ENCODE results near the gene TSHZ2.
A peak's percentile ranks its signal among the peaks of the same experiment; 100 is the strongest.

TSHZ2 gene

DNA sequence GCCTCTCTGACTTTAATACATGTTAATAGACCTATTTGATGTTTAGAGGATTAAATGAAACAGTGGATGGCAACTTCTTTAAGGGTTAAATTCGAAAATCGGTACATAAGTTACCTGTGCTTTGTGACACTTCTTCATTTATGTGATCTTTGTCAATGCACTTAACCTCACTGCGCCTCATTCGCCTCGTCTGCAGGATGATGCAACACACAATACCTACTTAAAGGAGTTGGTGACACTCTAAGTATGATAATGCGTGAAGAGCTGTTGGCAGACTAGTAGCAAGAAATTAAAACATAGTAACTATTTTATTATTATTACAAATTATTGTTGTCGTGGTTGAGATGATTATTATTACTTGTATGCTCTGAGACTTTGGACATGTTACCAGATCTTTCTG is 92.8 kb downstream of the TSHZ2 start:
- DNase-seq (ENCODE audit: low spot score): no peak

DNA sequence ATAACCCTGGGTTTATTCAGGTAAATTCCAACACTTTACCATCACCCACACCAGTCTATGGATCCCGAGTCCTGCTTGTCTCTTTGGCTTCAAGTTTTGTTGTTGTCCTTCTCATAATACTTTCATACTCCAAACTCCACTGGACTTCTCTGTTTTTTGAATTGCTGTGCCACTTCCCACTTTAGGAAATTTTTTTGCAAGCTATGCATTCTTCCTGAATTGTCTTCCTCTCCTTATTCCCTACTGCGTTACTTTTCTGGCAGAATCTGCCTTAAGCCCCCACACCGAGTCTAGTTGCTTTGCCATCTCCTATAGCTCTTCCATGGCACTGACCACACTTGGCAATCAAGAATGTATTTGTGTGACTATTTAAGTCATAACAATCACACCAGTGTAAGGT is 96.1 kb downstream of the TSHZ2 start:
- no peak for DNase-seq (ENCODE audit: low spot score)

DNA sequence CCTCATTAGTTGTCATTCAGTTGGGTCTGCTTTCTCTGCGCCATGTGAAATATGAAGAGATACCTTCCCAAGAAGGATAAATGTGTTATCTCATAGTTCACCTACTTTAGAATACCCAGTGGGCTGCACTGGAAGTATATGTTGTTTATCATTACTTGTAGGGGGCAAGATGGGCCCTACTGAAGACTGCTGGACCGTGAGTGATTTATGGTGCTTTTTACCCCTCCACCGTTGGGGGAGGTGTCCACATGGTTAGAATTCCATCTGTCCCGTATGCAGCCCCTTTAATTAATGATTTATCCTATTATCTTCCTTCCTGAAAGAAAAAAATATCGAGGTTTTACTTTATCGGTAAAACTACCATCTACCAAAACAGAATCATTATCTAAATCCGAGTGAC is 97.0 kb downstream of the TSHZ2 start:
- DNase-seq (ENCODE audit: low spot score): no peak

DNA sequence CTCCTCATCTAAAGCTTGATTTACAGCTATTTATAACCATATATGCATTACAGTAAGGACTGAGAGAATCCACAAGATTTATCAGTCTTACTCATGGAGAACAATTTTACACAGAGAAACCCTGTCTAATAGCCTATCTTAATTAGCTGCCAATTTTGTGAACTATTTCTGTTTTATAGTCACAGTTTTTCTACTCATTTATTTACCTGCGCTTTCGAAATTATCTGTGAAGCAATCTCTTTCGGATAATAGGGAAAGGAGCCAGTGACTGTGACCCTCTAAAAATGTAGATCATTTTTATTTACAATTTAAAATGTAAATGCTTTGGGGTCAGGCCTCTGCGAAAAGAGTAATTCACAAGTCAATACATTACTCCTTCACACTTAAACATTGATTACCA is 98.1 kb downstream of the TSHZ2 start:
- DNase-seq (ENCODE audit: low spot score): no peak

DNA sequence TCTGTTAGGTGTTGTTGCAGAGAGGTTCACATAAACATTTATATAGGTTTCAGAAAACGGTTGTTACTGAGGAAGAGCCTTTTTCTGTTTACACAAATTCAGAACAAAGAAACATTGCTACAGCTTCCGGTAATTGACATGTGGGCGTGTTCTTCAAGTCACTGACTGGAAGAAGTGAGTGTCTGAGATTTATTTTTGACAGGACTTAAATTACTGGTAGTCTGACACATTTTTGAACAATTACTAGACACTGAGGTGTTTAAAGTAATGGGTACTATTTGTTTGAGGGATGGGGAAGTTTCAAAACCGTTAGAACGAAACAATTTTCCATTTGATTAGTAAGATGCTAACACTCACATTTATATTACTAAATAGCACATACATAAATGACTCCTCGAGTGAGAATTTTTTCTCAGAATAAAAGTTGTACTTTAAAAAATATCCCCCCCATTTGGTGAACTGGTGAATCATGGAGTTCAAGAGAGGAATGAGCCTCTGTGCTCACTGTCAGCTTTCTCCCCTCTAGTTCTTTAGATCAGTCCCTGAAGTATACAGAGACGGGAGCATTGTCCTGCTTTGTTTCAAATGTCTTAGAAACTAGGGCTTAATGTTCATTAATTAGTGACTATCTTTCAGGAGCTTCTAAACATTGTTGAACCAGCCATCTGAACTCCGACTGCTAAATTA is 98.7 kb downstream of the TSHZ2 start:
- DNase-seq (ENCODE audit: low spot score): peak; percentile 13

DNA sequence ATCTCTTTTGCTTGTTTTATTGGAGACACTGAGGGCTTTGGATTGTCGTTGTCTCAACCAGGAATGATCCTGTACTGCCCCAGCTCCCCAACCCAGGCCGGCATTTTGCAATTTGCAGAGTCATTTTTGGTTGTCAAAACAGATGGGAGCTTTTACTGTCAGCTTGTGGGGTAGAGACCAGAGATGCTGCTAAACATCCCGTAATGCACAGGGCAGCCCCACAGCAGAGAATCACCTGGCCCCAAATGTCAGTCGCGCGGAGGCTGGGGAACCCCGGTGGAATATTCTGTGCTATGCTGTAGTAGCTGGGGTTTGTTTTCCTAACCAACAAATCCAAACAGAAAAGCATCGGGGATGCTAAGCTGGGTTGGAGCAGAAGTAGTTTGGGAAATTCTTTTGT is 99.7 kb downstream of the TSHZ2 start:
- no peak for DNase-seq (ENCODE audit: low spot score)

DNA sequence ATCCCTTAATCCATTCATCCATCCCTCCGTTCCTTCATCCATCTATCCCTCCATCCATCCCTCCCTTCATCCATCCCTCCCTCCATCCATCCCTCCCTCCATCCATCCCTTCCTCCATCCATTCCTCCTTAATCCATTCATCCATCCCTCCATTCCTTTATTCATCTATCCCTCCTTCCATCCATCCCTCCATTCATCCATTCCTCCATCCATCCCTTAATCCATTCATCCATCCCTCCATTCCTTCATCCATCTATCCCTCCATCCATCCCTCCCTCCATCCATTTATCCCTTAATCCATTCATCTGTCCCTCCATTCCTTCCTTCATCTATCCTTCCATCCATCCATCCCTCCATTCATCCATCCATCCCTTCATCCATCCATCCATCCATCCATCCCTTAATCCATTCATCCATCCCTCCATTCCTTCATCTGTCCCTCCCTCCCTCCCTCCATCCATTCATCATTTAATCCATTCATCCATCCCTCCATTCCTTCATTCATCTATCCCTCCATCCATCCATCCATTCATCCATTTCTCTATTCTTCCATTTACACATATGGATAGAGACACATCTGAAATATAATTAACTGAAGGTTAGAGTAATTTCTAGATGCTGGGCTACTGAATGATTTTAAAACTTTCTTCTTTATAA is 100.9 kb downstream of the TSHZ2 start:
- DNase-seq (ENCODE audit: low spot score): no peak

DNA sequence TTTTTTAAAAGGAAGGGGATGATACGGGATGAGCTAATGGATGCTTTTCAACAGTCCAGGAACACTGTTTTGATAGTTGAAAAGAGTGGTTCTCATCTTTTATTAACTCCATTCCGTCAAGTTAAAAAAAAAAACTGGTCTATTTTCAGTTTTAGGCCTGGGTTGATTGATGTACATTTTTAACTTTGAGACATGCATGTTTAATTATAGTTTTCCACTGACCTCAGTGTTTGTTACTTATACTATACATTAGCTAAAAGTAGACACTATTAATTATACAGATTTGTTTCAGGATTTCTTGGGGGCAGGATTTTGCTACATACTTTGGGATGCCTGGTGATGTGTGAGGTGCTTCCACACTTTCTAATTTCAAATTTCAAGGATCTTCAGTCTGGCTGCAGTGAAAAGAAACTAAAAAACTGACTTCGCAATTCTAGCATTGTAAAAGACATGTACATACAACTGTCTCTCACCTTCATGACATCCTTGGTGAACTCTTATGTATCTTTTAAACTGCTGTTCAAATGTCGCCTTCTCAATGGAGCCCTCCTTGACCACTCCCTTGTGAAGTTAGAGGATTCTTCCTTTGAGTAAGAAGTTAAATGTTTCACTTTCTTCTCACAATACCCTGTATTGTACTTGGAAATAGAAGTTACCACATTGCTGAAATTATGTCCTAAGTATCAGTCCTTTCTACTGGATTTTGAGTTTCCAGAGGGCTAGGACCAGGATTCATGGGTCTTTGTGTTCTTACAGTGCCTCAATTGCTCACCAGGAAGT is 101.7 kb downstream of the TSHZ2 start:
- no peak for DNase-seq (ENCODE audit: low spot score)

DNA sequence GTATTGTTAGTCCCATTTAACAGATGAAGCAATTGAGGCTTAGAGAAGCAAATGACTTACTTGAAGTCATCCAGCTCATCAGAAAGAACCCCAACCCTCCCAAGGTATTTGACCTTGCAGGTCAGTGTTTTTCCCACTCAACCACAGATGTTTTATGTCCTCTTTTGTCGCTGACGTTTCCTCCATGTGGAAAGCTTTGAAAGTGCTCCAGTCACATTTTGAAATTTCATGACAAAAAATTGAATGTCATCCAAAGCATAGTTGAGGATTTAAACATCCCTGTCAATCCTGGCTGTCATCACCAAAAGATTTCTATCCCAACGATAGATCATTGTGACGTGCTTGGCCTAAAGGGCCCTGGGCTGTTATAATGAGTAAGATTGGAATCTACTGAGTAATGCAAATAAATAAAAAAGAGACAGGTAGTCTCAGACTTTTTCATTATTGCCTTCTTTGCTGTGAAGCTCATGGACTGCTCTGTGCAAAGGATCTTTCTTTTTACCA is 102.7 kb downstream of the TSHZ2 start:
- no peak for DNase-seq (ENCODE audit: low spot score)

DNA sequence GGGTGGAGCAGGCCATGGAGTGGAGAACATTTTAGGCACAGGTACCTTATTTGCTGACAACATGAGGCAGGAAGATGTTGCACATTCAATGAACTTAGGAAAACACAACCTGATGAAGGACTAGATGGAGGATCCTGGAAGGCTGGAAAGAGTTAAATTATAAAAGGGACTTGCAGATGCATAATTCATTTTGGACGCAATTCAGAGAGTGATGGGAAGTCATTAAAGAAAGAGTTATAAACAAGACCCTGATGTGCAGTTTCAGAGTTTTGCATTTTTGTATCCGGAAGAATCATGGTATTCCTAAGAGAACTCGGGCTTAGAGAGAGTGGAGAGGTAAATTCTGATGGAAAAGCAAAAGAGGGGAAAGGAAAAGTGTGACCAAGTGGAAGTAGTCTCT is 104.5 kb downstream of the TSHZ2 start:
- DNase-seq (ENCODE audit: low spot score): no peak

DNA sequence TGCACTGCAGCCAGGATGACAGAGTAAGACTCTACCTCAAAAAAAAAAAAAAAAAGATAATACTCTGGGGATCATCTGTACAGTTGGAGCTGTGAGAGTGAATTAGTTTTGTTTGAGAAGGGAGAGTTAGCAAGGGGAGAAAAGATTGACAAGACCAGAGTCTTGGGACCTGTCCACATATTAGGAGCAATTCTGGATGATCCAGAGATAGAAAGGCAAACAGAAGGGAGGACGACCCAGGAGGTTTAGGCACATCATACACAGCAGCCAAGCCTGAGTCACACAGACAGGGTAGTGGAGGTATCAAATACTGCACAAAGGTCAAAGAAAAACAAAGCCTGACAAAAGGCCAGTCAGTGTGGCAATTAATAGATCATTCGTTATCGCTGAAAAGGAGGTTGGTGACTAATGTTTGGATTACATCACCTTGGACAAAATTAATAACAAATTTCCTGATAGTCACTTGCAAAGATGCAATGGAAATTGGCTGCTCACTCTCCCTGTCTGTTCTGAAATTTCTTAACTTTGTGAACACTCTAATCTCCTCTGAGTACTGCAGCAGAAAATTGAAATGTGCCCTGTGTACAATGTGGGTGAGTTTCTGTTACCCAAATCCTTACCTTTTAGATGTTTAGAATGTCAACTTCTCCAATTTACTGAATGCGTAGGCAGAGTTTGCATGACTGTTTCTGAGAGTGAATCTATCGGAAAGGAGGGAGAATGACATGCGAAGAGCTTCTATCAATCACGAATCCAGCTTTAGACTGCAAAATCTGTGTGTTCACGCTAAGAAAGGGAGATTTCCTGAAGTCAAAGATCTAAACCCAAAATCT is 105.4 kb downstream of the TSHZ2 start:
- DNase-seq (ENCODE audit: low spot score): peak; percentile 64

DNA sequence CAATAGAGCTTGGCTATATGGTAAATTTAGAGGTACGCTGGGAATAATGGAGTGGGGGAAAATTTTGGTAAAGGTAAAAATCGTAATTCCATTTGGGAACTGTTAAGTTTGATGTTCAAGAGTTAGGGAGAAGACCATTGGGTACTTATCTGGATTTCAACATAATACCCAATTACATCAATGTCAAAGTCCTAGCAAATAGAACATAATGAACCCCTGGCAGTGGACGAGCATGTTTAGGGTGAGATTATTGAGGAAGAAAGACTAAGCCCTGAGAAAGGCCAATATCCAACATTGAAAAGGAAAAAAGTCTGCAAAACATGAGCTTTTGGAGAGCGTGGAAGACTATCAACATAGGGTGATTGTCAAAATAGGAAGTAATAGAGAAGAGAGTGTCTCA is 106.6 kb downstream of the TSHZ2 start:
- DNase-seq (ENCODE audit: low spot score): no peak

DNA sequence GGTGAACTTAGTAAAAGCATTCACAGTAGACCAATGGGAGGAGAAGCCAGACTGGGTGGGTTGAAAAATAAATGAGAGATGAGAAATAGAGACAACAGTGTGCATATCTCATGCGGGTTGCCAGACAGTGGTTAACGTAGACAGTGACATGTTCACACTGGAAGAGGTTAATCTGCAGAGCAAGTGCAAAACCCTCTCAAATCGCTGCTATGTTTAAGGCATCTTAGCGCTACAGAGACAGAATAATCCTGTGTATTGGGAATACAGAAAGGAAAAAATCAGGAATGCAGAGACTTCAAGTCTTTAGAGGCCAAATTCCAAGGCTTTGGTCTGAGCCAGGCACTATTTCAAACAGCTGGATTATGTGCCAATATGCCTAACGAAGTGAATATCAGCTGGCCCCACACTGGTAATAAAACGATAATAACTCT is 107.1 kb downstream of the TSHZ2 start:
- no peak for DNase-seq (ENCODE audit: low spot score)

DNA sequence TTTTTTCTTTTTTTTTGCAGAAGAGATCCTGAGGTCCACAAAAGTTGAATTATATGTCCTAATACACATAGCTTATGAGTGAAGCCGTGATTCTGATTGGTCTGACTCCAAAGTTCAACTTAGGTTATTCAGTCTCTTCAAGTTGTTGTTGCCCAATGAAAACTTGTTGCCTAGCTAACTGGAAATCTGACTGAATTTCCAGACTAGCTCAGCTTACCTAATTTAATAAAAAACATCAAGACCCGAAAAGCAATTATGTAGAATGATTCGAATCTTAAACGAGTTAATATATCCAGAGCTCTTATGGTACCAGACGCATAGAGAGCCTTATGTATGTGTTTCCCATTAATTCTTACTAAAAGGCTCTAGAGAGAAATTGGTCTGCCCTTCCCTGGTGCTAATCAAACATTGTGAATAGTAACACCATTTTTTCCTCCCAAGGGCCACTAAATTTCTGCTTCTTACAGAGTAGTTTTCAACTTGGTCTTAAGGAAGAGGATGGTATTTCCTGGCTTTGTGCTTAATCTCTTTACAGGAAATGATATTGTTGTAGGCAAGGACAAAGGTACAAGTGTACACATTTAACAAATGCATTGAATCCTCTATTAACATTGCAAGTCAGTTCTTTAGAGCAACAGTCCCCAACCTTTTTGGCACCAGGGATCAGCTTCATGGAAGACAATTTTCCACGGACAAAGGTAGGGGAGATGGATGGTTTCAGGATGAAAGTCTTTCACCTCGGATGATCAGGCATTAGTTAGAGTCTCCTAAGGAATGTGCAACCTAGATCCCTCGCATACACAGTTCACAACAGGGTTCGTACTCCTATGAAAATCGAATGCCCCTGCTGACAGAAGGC is 107.9 kb downstream of the TSHZ2 start:
- no peak for DNase-seq (ENCODE audit: low spot score)

DNA sequence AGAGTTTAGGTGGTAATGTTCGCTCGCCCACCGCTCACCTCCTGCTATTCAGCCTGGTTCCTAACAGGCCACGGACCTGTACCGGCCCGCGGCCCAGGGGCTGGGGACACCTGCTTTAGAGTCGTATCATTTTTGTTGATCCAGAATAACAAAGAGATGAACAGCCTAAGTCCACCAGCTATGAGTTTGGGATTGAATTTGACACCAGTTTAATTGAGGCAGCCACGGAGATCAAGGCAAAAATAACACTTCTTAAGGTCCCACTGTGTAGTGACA is 108.5 kb downstream of the TSHZ2 start:
- DNase-seq (ENCODE audit: low spot score): no peak

DNA sequence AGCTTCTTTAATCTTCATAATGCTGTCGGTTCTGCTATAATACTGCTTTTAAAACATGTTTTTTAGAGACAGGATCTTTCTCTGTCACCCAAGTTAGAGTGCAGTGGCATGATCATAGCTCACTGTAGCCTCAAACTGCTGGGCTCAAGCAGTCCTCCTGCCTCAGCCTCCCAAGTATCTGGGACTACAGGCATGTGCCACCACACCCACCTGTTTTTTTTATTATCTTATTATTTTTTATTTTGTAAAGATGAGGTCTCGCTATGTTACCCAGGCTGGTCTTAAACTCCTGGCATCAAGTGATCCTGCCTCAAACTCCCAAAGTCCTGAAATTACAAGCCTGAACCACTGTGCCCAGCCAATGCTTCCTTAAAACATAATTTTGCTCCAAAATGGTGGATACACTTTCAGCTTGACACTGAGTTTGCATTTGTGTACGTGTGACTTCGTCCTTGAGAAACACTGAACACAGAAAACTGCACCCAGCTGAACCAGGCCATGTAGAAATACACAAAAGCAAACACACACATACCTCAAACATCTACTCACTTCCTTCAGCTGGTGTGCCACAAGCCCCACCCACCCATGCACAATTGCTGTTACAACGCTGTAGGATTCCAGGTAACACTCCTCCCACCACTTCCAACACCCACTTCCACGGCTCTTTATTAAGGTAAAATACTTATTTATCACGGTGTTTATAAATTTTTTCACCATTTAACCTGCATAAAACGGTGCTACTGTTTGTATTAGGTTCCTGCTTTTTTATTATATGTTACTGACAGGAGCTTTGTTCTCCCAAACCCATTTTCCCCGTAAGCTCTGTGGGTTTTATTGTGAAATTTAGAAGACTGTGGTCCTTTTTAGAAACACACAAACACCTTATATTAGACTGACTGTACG is 109.1 kb downstream of the TSHZ2 start:
- DNase-seq (ENCODE audit: low spot score): peak; percentile 80

DNA sequence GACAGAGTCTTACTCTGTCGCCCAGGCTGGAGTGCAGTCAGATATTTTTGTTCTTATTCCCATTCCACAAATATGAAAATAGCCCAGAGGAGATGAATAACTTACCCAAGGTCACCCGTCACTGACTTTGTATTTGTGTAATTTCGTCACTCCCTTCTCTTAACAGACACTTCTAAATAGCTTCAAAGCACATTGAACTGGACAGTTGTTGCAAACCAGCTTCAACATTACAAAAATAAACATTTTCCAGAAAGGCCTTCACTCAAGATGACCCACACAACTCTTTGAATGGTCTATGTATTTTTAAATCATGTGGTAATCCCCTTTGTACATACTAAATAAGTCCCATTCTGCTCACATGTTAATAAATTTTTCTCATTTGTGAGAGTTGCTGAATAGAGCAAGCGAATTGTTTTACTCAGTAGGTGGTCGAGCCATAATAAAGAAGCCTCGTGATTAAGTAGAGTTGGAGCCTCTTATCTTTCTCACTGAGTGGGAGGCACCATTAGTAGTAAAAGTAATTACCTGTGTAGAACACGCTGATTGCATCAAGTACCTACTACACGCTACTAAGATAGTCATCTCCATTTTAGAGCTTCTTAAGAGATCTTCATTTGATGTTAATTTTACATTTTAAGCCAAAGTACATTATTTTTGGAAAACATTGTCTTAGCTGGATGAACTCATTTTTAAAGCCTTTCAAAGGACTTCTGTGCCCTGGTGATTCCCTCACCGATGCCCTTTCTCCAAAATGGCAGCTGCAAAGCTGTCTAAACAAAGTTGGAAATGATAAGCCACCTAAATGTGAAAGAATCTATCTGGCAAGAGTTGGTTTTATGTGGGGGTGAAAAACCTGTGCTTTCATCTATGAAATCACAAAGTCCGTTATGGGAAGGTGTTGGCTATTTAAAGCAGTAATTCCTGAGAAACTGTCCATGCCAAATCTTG is 110.0 kb downstream of the TSHZ2 start:
- no peak for DNase-seq (ENCODE audit: low spot score)

DNA sequence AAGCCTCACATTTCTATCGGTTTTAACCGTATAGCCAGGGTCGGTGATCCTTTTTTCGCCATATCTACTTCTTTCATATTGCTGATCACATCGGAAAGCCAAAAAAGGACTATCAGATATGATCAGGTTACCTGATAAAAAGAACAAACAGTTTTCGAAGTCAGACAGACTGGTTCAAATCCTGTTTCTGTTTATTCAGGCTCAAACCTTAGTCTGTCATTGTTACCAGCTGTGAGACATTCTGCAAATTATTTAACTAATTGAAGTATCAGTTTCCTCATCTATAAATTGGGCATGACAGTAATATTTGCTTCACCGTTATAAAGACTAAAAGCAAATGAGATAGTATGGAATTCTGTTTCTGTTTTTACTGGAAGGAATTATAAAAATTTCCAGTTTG is 111.3 kb downstream of the TSHZ2 start:
- no peak for DNase-seq (ENCODE audit: low spot score)

DNA sequence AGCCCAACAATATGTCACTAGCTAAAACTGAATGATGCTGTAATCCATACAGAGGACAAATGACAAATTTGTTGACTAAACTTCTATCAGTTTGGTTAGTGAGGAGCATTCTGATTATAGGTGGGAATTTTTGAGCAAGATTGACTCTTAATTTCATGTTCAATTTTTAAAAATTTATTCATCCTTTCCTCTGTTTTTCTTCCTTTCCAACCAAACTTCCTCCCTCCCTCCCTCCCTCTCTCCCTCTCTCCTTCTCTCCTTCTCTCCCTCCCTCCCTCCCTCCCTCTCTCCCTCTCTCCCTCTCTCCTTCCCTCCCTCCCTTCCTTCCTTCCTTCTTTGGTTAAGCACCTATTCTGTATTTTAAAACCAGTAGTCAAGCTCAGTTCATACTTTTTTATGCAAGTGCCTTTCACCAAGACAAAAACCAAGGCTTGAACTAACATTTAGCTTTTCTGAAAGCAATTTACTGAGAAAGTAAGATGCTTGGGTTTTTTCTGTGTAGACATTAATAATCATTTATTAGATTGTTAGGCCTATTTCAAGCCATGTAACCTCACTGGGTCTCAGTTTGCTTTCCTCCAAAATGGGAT is 112.3 kb downstream of the TSHZ2 start:
- DNase-seq (ENCODE audit: low spot score): no peak

Data from kidney tubule cell (primary cell).